ENCODE results near the gene IGFL2.

DNA sequence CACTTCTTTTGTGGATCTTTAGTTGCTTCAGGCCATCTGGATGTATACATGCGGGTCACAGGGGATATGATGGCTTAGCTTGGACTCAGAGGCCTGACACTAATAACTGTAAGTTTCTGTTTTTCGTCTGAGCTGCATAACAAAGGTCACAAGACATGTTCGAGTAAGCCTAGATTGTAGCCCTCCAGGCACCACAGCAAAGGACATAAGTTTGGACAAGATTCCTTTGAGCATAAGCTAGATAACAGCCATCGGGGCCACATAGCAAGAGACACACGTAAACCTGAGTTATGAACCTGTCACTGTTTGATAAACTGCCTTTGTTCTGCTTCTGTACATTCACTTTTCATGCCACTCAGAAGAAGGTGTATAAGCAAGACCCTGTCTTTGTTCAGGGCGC lies 38.2 kb upstream of the IGFL2 start:
- TF ChIP-seq POLR2AphosphoS5 (IDR thresholded peaks at IDR 0.05; ENCODE audit: low read depth, low read length) (no peak), POLR2A (IDR thresholded peaks at IDR 0.05; ENCODE audit: low read depth, low read length) (no peak), TAF1 (IDR thresholded peaks at IDR 0.05; ENCODE audit: low read depth, low read length) (no peak)

Data from GM12891 (cell line).